ENCODE measurements around the gene TSC22D4.
A peak's percentile ranks its signal among the peaks of the same experiment; 100 is the strongest.

The TSC22D4 gene

DNA sequence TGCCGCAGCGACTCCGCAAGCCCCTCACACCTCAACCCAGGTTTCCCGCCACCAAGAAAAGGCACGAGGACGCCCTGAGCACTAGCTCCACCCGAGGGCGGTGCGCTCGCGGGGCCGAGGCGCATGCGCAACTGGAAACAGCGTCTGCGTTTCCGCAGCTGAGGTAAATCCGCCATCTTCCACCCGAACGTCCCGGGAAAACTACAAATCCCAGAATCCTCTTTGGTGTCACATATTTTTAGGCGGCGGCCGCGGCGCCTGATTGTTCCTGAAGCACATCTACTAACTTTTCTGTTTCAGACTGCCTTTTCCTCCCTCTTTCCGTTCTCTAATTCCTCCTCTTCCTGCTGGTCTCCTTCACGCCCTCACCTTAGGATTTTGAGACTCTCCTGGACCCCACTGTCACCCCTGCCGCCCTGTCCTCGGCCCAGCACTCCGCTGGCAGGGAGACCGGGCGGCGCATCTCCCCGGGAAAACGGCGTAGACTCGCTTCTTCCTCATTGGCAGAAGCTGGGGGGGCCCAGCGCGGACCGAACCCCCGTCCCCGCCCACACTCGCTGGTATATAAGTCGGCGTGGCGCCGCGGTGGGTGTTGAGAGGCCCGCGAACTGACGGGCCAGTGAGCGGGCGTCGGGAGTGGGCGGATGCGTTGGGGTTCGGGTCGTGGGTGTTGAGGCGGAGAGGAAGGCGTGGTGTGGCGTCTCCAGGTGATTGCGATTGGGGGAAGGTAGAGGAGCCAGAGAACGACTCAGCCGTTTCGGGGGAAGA lies 50.6 kb downstream of the TSC22D4 start, which contains the start of gene ZCWPW1:
TSS of gene ZCWPW1 (minus strand) at position 505 of the 768 bp plus-strand sequence. CDS start 8,054 bp downstream, outside the sequence.
- DNase-seq (ENCODE audit: low spot score): peak; percentile 95

DNA sequence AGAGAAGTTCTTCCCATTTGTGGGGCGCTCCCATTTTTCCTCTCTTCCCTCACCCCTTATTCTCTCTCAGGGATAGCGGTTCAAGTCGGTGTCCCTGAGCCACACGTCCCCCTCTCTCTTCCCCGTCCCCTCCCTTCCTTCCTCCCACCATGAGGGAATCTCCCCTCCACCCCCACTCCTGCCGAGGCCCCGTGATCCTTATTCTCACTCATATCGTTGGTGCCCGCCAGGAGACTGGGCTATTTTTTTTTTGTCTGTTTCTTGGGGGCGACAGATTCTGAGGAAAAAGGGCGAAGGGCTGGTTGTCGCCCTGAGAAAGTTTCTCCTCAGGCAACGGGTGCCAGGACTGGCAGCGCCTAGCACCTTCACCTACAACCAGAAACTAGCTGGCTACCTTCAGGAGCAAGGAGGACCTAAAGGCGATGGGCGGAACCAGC lies 51.2 kb downstream of the TSC22D4 start:
- DNase-seq (ENCODE audit: low spot score): no peak

DNA sequence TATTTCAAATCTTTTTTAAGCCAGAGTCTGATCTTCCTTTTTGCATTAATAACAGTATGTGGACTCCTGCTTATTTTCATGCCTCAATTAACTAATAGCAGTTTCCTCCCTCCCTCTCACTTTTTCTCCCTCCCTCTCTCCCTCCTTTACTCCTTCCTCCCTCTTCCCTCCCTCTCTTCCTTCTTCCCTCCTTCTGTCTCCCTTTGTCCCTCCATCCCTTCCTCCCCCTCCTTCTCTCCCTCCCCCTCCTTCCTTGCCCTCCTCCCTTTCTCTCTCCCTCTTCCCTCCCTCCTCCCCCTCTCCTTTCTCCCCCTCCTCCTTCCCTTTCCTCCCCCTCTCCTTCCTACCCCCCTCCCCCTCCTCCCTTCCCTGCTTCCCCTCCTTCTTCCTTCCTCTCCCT lies 52.5 kb downstream of the TSC22D4 start:
- no peak for DNase-seq (ENCODE audit: low spot score)

DNA sequence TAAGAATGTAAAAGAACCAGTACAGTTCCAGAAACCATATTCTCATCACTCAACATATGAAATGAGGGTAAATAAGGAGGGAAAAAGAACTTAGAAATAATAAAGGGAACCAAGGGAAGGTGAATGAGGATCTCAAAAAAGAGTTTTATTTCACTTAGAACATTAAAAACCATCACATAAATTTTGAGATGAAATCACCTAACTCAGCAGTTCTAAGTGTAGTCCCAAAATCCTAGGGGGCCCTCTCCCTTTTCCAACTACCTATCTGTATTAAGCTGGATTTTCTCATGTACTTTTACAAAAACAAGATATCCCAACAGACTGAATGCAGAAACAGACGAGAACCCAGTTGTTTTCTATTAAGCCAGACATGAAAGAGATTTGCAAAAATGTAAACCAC lies 53.7 kb downstream of the TSC22D4 start:
- DNase-seq (ENCODE audit: low spot score): no peak

DNA sequence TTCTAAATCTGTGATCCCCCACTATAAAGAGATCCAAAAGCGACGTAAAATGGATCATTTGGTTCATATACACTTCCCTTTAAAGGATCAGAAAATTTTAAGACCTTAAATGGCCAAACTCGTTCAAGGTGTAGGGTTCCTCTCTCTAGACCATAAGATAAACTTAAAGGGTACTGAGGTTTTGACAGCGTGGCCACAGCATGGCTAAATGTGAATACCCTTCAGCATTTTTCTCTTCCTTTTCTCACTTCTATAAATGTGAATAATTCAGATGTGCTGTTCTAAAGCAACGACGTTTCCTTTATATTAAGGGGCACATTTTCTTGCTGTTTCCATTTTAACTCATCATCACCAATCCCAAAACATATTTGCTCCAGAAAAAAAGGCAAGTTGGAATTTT lies 55.7 kb downstream of the TSC22D4 start:
- DNase-seq (ENCODE audit: low spot score): no peak

DNA sequence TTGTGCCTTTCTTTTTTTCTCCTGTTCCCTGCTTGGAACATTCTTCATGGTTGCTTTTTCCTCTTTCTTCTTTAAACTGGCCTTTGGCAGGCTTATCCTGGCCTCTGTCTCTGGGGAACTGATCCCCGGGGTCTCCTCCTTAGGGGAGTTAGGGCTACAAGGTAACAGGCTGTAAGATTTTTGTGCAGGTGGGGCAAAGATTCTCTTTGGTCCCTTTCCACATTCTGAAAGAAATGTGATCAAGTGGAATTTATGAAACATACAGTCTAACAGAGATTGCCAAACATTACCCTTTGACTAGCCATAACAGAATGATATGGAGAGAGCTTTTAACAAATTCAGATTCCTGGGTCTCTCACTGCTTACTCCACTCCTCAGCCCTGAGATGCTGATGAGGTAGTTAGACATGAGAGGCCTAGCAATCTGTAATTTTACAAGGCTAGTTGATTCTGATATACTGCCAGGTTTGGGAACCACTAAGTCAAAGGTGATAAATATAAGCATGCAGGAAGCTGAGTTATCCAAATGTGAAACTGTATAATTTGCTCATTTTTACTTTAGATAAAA lies 59.3 kb downstream of the TSC22D4 start:
- DNase-seq (ENCODE audit: low spot score): no peak

DNA sequence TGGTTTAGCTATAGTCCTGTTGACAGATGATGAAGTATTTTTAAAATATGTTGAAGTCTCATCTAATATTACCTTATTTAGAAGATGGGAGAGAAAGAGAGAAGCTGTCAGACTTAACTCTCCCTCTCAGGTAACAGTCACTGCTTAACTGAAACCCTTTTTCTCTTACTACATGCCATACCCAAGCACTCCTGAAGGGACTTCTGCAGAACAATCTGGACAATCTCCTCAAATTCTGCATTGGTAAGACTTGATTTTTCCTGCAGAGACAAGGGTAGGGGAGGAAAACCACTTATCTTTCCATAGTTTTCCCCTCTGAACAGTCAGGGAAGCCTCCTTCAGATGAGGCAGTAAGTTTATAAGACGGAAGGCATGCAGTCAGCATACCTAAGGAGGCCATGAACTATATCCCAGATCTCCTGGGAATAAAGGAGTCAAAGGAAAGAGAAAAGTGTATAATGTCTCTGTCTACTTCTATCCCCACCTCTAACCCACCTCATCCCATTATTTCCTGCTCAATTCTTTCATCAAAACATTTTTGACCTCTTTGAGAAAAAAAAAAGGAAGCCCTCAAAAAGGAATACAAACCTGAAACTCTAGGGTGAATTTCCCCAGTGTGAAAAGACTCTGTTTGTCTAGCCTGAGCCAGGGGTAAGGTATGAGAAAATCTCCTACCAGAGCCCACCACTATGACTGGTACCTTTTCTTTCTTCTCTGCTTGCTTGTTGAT lies 59.9 kb downstream of the TSC22D4 start:
- DNase-seq (ENCODE audit: low spot score): no peak

Data from AG20443 (cell line).